HepG2 (cell line): Measurements from ENCODE around the gene ASPHD1. TPM values are rescaled to one million over a fixed set of nuclear protein-coding genes. Genes with fewer than 3 reads are reported as not detected.

Experiments
- ELK4 ChIP-seq: sonication (generic); formaldehyde crosslinking; IDR thresholded peaks from 2 replicates; pipeline ENCODE4 v1.9.0; 2021; ENCODE audit warnings: missing genetic modification reagents, borderline replicate concordance
- IKZF1 ChIP-seq: fragments of 450-650 bp; IDR thresholded peaks from 2 replicates; pipeline ENCODE4 v1.7.1; 2016
- LRRFIP1 ChIP-seq: sonication (generic); formaldehyde crosslinking; conservative IDR thresholded peaks from 2 replicates; pipeline ENCODE4 v1.4.0; 2020; ENCODE audit warnings: missing genetic modification reagents
- MAZ ChIP-seq, 2 experiments: sonication (generic) in 1 of 2; formaldehyde crosslinking in 1 of 2; IDR thresholded peaks; 2 replicates each; pipeline versions ENCODE4 v1.5.0 to v1.6.1; 2012 to 2020; ENCODE audit warnings: low read depth in 2 of 2, mild to moderate bottlenecking in 2 of 2, borderline replicate concordance in 1 of 2, improper control_type of control experiment in 1 of 2, low read length in 1 of 2, missing genetic modification reagents in 1 of 2, moderate library complexity in 1 of 2
- NR2F6 ChIP-seq, 2 experiments: IDR thresholded peaks; 2 replicates each; pipeline ENCODE4 v1.6.1; 2016; ENCODE audit warnings: antibody characterized with exemption in 1 of 2, mild to moderate bottlenecking in 1 of 2
- PLRG1 ChIP-seq: fragments of 450-650 bp; conservative IDR thresholded peaks from 2 replicates; pipeline ENCODE4 v1.6.1; 2016
- REST ChIP-seq, 2 experiments: IDR thresholded peaks; 2 replicates each; pipeline ENCODE4 v1.6.1; 2011 to 2012; ENCODE audit warnings: low read length in 2 of 2, borderline replicate concordance in 1 of 2, low read depth in 1 of 2, mild to moderate bottlenecking in 1 of 2, moderate library complexity in 1 of 2
- SAP130 ChIP-seq: IDR thresholded peaks from 2 replicates; pipeline ENCODE4 v1.6.1; 2016; ENCODE audit warnings: low read depth
- SRSF9 ChIP-seq: fragments of 200-400 bp; formaldehyde crosslinking; IDR thresholded peaks from 2 replicates; pipeline ENCODE4 v1.6.1; 2018; ENCODE audit warnings: borderline replicate concordance, mild to moderate bottlenecking, low read depth, low read length; ENCODE audit not compliant: insufficient read depth, poor library complexity, severe bottlenecking
- TFDP1 ChIP-seq: IDR thresholded peaks from 2 replicates; pipeline ENCODE4 v1.6.1; 2016; ENCODE audit warnings: missing compliant biosample characterization, missing genetic modification reagents, borderline replicate concordance
- ZNF558 ChIP-seq: sonication (generic); formaldehyde crosslinking; IDR thresholded peaks from 2 replicates; pipeline ENCODE4 v1.9.0; 2022; ENCODE audit warnings: mild to moderate bottlenecking, missing genetic modification reagents, borderline replicate concordance
- ZNF577 ChIP-seq: sonication (generic); formaldehyde crosslinking; IDR thresholded peaks from 2 replicates; pipeline ENCODE4 v1.4.0; 2020; ENCODE audit warnings: mild to moderate bottlenecking, low read depth, missing genetic modification reagents, borderline replicate concordance
- ZNF607 ChIP-seq: sonication (generic); formaldehyde crosslinking; IDR thresholded peaks from 2 replicates; pipeline ENCODE4 v1.5.1; 2020; ENCODE audit warnings: missing genetic modification reagents, mild to moderate bottlenecking, borderline replicate concordance
- ZNF770 ChIP-seq: sonication (generic); formaldehyde crosslinking; IDR thresholded peaks from 2 replicates; pipeline ENCODE4 v1.5.0; 2020; ENCODE audit warnings: mild to moderate bottlenecking, missing genetic modification reagents
- ZNF772 ChIP-seq: sonication (generic); formaldehyde crosslinking; IDR thresholded peaks from 2 replicates; pipeline ENCODE4 v1.5.0; 2020; ENCODE audit warnings: mild to moderate bottlenecking, missing genetic modification reagents
- ZSCAN12 ChIP-seq: sonication (generic); formaldehyde crosslinking; IDR thresholded peaks from 2 replicates; pipeline ENCODE4 v1.9.0; 2021; ENCODE audit warnings: mild to moderate bottlenecking, missing genetic modification reagents
- polyA plus RNA-seq, 8 experiments: library from polyadenylated mRNA; depleted of rRNA in 3 of 8; stranded (reverse) in 7 of 8; unstranded in 1 of 8; fragments of >200 nt; fragmentation: Illumina TruSeq in 4 of 8; extraction: Trizol in 4 of 8; gene quantifications; 2 replicates each; pipeline versions ENCODE4 v1.2.1 to v1.2.3, GENCODE V29; 2011 to 2016; ENCODE audit warnings: low read depth in 4 of 8, missing spikeins in 1 of 8, mixed read lengths in 1 of 8; ENCODE audit not compliant: insufficient read depth in 1 of 8
- total RNA-seq, 5 experiments: library from RNA; depleted of rRNA; stranded (reverse); fragments of >200 nt; fragmentation: Illumina TruSeq; extraction: Trizol; gene quantifications; 2 replicates each; pipeline ENCODE4 v1.2.3, GENCODE V29; 2016; ENCODE audit warnings: low read depth in 1 of 5

ASPHD1 gene
- total and polyA plus RNA-seq, 2 of the 13 experiments (the other 11 are each of a cell fraction or from before 2014, with no cell fraction given): 13.1 to 19.7 TPM

GRCh38 chr16:29898135-29898803 is 2.0 kb upstream of the ASPHD1 start (continued):
- TF ChIP-seq NR2F6 (IDR thresholded peaks at IDR 0.05) (no peak), NR2F6 (CRISPR knock-in tag; IDR thresholded peaks at IDR 0.05) (no peak), SRSF9 (no peak), TFDP1 (CRISPR knock-in tag) (no peak), ZNF607 (no peak), SAP130 (0 out of 2 replicates have a peak, but pooled peaks have one; percentile 16), ZNF577 (CRISPR knock-in tag) (no peak), REST (IDR thresholded peaks at IDR 0.05; ENCODE audit: borderline replicate concordance in 1 of 2, low read depth in 1 of 2, low read length in 2 of 2) (peak; percentile 77 to 93), ZNF558 (CRISPR knock-in tag) (0 out of 2 replicates have a peak, but pooled peaks have one; percentile 50), ZSCAN12 (CRISPR knock-in tag) (no peak), LRRFIP1 (CRISPR knock-in tag) (no peak), ZNF770 (CRISPR knock-in tag) (no peak), PLRG1 (no peak), ZNF772 (CRISPR knock-in tag) (no peak), IKZF1 (no peak), MAZ (IDR thresholded peaks at IDR 0.05; ENCODE audit: borderline replicate concordance, low read depth, low read length) (no peak), MAZ (CRISPR knock-in tag; IDR thresholded peaks at IDR 0.05; ENCODE audit: low read depth) (no peak), ELK4 (no peak)
